NB4 (cell line): ENCODE measurements around the gene RIT2.

ENCODE experiments used
- DNase-seq: peaks from one replicate; pipeline ENCODE4 v3.0.0; 2010; ENCODE audit warnings: low read depth
- H3K4me3 ChIP-seq: one replicate; pipeline ENCODE4 v1.5.1; 2011; ENCODE audit warnings: mild to moderate bottlenecking, low read depth, low read length, moderate library complexity
- MYC ChIP-seq: IDR thresholded peaks from 2 replicates; pipeline ENCODE4 v1.6.1; 2011; ENCODE audit warnings: low read depth, low read length
- POLR2A ChIP-seq: IDR thresholded peaks from 2 replicates; pipeline ENCODE4 v1.6.1; 2011; ENCODE audit warnings: mild to moderate bottlenecking; ENCODE audit not compliant: insufficient read length; ENCODE audit errors: extremely low read depth
- TF ChIP-seq, protein P1 (sequence below): IDR thresholded peaks from one replicate; pipeline ENCODE4 v1.5.1; 2012; ENCODE audit warnings: low read depth, low read length
- TF ChIP-seq, protein P2 (sequence below): IDR thresholded peaks from 2 replicates; pipeline ENCODE4 v1.6.1; 2011; ENCODE audit warnings: low read depth, low read length

The RIT2 gene

DNA sequence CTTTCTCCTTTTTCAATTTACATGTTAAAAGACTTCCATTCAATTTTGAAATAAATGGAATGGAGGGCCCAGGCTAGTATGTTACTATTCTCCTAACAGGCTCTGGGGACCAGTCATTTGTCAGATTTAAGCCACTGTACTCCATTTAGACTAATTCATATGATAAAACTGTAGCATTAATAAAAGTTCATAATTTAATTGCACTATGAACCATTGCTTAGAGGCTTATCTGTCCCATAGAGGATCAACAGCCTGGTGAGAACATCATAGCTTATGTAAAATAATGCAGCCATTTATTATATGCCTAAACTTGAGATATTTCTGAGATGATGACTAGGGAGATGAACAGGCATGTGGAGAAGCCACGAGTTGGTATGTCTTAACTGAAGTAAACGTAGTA lies 156.0 kb downstream of the RIT2 start:
- no peak for DNase-seq
- H3K4me3 ChIP-seq = no peak overlapping the region
- TF ChIP-seq, protein P1, sequence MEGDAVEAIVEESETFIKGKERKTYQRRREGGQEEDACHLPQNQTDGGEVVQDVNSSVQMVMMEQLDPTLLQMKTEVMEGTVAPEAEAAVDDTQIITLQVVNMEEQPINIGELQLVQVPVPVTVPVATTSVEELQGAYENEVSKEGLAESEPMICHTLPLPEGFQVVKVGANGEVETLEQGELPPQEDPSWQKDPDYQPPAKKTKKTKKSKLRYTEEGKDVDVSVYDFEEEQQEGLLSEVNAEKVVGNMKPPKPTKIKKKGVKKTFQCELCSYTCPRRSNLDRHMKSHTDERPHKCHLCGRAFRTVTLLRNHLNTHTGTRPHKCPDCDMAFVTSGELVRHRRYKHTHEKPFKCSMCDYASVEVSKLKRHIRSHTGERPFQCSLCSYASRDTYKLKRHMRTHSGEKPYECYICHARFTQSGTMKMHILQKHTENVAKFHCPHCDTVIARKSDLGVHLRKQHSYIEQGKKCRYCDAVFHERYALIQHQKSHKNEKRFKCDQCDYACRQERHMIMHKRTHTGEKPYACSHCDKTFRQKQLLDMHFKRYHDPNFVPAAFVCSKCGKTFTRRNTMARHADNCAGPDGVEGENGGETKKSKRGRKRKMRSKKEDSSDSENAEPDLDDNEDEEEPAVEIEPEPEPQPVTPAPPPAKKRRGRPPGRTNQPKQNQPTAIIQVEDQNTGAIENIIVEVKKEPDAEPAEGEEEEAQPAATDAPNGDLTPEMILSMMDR = no peak
- no peak for TF ChIP-seq POLR2A
- TF ChIP-seq, protein P2, sequence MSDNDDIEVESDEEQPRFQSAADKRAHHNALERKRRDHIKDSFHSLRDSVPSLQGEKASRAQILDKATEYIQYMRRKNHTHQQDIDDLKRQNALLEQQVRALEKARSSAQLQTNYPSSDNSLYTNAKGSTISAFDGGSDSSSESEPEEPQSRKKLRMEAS = no peak
- TF ChIP-seq MYC = no peak

- no peak for TF ChIP-seq POLR2A
- TF ChIP-seq, protein P1 = no peak
- TF ChIP-seq, protein P2 = no peak
- no peak for TF ChIP-seq MYC
These were observed 157.1 kb downstream of the RIT2 start for GRCh38 chr18:42958353-42958752.

DNA sequence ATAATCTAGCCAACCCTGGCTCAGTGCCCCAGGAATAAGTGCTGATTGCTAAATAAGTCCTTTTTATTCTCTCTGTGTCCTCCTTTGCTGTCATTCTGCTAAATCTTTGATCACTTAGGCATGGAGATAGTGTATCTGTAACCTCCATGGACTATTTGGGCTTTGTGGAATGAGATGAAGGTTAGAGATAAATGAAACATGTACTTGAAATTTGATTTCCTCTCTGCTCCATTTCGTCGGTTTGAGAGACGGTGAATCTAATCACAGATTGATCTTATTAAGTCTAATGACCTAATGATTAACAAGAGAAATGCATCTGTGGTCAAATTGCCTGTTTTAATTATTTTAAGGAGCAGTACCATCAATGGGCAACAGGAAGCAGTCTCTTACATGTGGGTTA lies 159.2 kb downstream of the RIT2 start:
- DNase-seq = no peak
- H3K4me3 ChIP-seq = no peak overlapping the region
- TF ChIP-seq MYC = no peak

More at GRCh38 chr18:42958353-42958752, 157.1 kb downstream of the RIT2 start:
- DNase-seq = no peak
- H3K4me3 ChIP-seq = no peak overlapping the region

- H3K4me3 ChIP-seq = no peak overlapping the region
- TF ChIP-seq, protein P1 = no peak
- TF ChIP-seq, protein P2 = no peak
- no peak for TF ChIP-seq POLR2A
- TF ChIP-seq MYC = no peak
- no peak for DNase-seq
These were observed 160.6 kb downstream of the RIT2 start for GRCh38 chr18:42954887-42955286.

- no peak overlapping the region for H3K4me3 ChIP-seq
- no peak for DNase-seq
- TF ChIP-seq, protein P1 = no peak
- TF ChIP-seq, protein P2 = no peak
- TF ChIP-seq POLR2A (no peak), MYC (no peak)
These were observed 162.2 kb downstream of the RIT2 start for GRCh38 chr18:42953306-42953705.

GRCh38 chr18:42950732-42951131 lies 164.8 kb downstream of the RIT2 start:
- no peak overlapping the region for H3K4me3 ChIP-seq
- DNase-seq = no peak
- TF ChIP-seq, protein P1 = no peak
- TF ChIP-seq MYC (no peak), POLR2A (no peak)
- TF ChIP-seq, protein P2 = no peak
